Right lobe of liver (tissue), 6 donors: ENCODE results near the gene WFDC10B. TPM values are rescaled to one million over a fixed set of nuclear protein-coding genes. Genes with fewer than 3 reads are reported as not detected.
"Not testable (repeated sequence)": the region's sequence is repeated elsewhere in the genome, so short reads cannot be mapped to it uniquely, and the experiment has no call there.

ENCODE experiments used
- ATAC-seq, 4 donors: fragments of 200-7000 bp; cut with Tn5 transposase; one replicate each; pipeline ENCODE4 v1.9.1; 2020; ENCODE audit warnings: mild to moderate bottlenecking in 4 of 4, moderate library complexity in 4 of 4
- DNase-seq, 3 donors: peaks; one replicate each; pipeline ENCODE4 v3.0.0-alpha.2; 2020
- H3K27ac ChIP-seq, 3 donors: fragments of 200-600 bp; one replicate each; pipeline ENCODE4 v1.8.0; 2022
- H3K27me3 ChIP-seq, 2 donors: fragments of 200-600 bp; one replicate each; pipeline ENCODE4 v1.8.0; 2022
- H3K36me3 ChIP-seq, 4 donors: fragments of 200-600 bp; sonication (generic) in 1 of 4; one replicate each; pipeline versions ENCODE4 v1.5.1 to v1.8.0; 2017 to 2022; ENCODE audit warnings: control low read depth in 1 of 4
- H3K4me1 ChIP-seq, 4 donors: fragments of 200-600 bp; sonication (generic) in 1 of 4; one replicate each; pipeline versions ENCODE4 v1.5.1 to v1.8.0; 2017 to 2022; ENCODE audit warnings: control low read depth in 1 of 4
- H3K4me3 ChIP-seq, 3 donors: fragments of 200-600 bp; one replicate each; pipeline ENCODE4 v1.8.0; 2022
- H3K9me3 ChIP-seq, 4 donors: fragments of 200-600 bp; sonication (generic) in 1 of 4; one replicate each; pipeline versions ENCODE4 v1.5.1 to v1.8.0; 2017 to 2022; ENCODE audit warnings: control low read depth in 1 of 4
- POLR2A ChIP-seq: fragments of 450-650 bp; IDR thresholded peaks from one replicate; pipeline ENCODE4 v1.6.1; 2017; ENCODE audit warnings: antibody characterized with exemption, mild to moderate bottlenecking
- WGBS: methylation state at CpG from one replicate; pipeline ENCODE4 v1.1.6; 2018; ENCODE audit warnings: low coverage, low lambda C conversion rate; ENCODE audit not compliant: insufficient coverage; ENCODE audit errors: missing lambda C conversion rate; 5-methylcytosine and 5-hydroxymethylcytosine counted together
- intact Hi-C, 2 donors: fragments of 100-400 bp; cut with DNase I; formaldehyde crosslinking; loops; one replicate each; pipeline versions ENCODE4 v1.11.2 to v1.14.1; 2022
- total RNA-seq, 6 experiments: library from RNA; depleted of rRNA in 2 of 6; stranded (reverse); fragments of >200 nt in 2 of 6; fragmentation: NEBNext Ultra II Directional in 3 of 6; extraction: Animal tissue kit (Norgen Biotek cat#: 25700) in 3 of 6; gene quantifications; one replicate each; pipeline versions ENCODE4 v1.1.0 to v1.2.4, GENCODE V29; 2016 to 2023
- TF ChIP-seq, protein P1 (sequence below), 4 donors: fragments of 200-600 bp in 3 of 4; fragments of 450-650 bp in 1 of 4; IDR thresholded peaks; one replicate each; pipeline versions ENCODE4 v1.5.1 to v1.8.0; 2016 to 2022; ENCODE audit warnings: antibody characterized with exemption in 4 of 4, mild to moderate bottlenecking in 2 of 4
- donor health status: DM: no; HTN: yes; CAD: no.
- donor health status: DM: no; HTN: no; CAD: no.
- donor health status: DM: no; HTN: no; CAD: no.
- donor health status: DM: no; HTN: yes; CAD: no.
- donor health status: DM: no; HTN: yes; CAD: no.

Gene WFDC10B
- total RNA-seq, 6 experiments from 2014 or later, result not detected

DNA sequence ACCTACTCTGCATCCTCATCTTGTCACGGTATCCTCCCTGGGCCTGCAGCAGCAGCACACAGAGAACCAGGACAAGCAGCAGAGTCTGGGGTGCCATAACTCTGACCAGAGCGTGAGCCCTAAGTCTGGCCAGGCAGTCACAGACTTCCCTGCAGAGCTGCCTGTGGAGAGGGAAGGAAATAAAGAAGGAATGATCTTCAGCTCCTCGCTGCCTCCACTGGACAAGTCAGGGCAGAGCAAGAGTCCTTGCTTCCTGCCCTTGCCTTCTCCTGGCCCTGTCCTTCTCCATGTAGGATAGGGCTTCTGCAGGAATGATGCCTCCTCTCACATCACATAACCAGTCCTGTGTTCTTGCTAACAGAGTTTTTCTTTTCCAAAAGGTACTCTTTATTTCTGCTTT, 18.9 kb downstream of the WFDC10B start:
- Histone ChIP-seq H3K27me3 (no peaks in the 10 kb centered on the region), H3K9me3 (no peaks in the 10 kb centered on the region), H3K27ac (no peak overlapping the region), H3K4me1 (no peaks in the 10 kb centered on the region), H3K4me3 (no peak overlapping the region), H3K36me3 (no peaks in the 10 kb centered on the region)
- DNase-seq, result no peak
- intact Hi-C loops, result no loop called here
- no peak for TF ChIP-seq POLR2A
- TF ChIP-seq, protein P1, sequence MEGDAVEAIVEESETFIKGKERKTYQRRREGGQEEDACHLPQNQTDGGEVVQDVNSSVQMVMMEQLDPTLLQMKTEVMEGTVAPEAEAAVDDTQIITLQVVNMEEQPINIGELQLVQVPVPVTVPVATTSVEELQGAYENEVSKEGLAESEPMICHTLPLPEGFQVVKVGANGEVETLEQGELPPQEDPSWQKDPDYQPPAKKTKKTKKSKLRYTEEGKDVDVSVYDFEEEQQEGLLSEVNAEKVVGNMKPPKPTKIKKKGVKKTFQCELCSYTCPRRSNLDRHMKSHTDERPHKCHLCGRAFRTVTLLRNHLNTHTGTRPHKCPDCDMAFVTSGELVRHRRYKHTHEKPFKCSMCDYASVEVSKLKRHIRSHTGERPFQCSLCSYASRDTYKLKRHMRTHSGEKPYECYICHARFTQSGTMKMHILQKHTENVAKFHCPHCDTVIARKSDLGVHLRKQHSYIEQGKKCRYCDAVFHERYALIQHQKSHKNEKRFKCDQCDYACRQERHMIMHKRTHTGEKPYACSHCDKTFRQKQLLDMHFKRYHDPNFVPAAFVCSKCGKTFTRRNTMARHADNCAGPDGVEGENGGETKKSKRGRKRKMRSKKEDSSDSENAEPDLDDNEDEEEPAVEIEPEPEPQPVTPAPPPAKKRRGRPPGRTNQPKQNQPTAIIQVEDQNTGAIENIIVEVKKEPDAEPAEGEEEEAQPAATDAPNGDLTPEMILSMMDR (IDR thresholded peaks at IDR 0.05), result no peak
- 43% methylated on average over 1 of the region's 3 CpGs for WGBS
- no peak for ATAC-seq

DNA sequence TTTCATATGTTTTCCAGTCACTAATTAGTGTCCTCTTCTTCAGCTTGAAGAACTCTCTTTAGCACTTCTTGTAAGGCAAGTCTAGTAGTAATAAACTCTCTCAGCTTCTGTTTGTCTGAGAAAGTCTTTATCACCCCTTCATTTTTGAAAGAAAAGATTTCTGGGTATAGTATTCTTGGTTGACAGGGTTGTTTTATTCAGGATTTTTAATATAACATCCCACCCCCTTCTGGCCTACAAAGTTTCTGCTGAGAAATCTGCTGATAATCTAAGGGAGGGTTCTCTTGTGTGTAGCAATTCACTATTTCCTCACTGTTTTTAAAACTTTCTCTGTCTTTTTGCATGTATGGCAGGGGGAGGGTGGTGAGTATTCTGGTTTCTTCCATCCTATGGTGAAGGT, 25.2 kb downstream of the WFDC10B start:
- Histone ChIP-seq H3K4me3 (no peak overlapping the region), H3K27me3 (no peaks in the 10 kb centered on the region), H3K4me1 (no peaks in the 10 kb centered on the region), H3K9me3 (no peaks in the 10 kb centered on the region), H3K27ac (no peak overlapping the region), H3K36me3 (no peaks in the 10 kb centered on the region)
- TF ChIP-seq, protein P1 (IDR thresholded peaks at IDR 0.05), result no peak
- TF ChIP-seq POLR2A, result no peak
- ATAC-seq (no peak), DNase-seq (no peak)
- intact Hi-C loops, result no loop called here

DNA sequence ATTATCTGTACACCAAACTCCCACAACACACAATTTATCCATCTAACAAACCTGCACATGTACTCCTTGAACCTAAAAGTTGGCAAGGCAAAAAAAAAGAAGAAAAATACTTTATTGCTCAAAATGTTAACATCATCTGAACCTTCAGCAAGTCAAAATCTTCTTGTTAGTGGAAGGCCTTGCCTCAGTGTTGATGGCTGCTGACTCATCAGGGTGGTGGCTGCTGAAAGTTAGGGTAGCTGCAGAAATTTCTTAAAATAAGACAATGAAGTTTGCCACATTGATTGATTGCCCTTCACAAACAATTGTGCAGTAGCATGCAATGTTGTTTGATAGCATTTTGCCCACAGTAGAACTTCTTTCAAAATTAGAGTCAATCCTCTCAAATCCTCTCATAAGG, 32.1 kb downstream of the WFDC10B start:
- DNase-seq (no peak), ATAC-seq (no peak)
- Histone ChIP-seq H3K9me3 (no peaks in the 10 kb centered on the region), H3K4me1 (no peaks in the 10 kb centered on the region), H3K27ac (no peak overlapping the region), H3K4me3 (no peak overlapping the region), H3K36me3 (no peaks in the 10 kb centered on the region), H3K27me3 (peaks cover 0 to 4% of the 10 kb centered on the region in 2 donors)
- intact Hi-C loops, result no loop called here
- TF ChIP-seq, protein P1 (IDR thresholded peaks at IDR 0.05), result no peak
- no peak for TF ChIP-seq POLR2A

DNA sequence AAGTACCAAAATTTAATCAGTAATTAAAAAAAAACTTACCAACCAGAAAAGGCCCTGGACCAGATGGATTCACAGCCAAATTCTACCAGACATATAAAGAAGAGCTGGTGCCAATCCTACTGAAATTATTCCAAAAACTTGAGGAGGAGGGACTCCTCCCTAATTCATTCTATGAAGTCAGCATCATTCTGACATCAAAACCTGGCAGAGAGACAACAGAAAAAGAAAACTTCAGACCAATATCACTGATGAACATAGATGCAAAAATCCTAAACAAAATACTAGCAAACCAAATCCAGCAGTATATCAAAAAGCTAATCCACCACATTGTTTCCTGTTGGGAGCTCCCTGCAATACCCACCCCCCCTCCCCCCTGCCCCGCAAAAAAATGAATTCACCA, 34.7 kb downstream of the WFDC10B start, which contains the start of gene WFDC11:
WFDC11 (minus strand) TSS at position 101 of the 400 bp plus-strand sequence. CDS start 19,639 bp downstream, outside the sequence.
- ATAC-seq, result no peak
- intact Hi-C loops, result no loop called here
- DNase-seq, result no peak
- no peaks in the 10 kb centered on the region for H3K36me3 ChIP-seq
- 70% methylated on average over 1 of the region's 1 CpG for WGBS
- peaks cover 0 to 4% of the 10 kb centered on the region in 2 donors for H3K27me3 ChIP-seq
- H3K4me3 ChIP-seq, result no peak within 1 kb of the TSS
- TF ChIP-seq, protein P1 (IDR thresholded peaks at IDR 0.05), result no peak
- no peak for TF ChIP-seq POLR2A
- no peaks in the 10 kb centered on the region for H3K4me1 ChIP-seq
- H3K27ac ChIP-seq, result no peak within 1 kb of the TSS
- H3K9me3 ChIP-seq, result no peaks in the 10 kb centered on the region

DNA sequence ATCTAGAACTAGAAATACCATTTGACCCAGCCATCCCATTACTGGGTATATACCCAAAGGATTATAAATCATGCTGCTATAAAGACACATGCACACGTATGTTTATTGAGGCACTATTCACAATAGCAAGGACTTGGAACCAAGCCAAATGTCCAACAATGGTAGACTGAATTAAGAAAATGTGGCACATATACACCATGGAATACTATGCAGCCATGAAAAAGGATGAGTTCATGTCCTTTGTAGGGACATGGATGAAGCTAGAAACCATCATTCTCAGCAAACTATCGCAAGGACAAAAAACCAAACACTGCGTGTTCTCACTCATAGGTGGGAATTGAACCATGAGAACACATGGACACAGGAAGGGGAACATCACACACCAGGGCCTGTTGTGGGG, 47.8 kb downstream of the WFDC10B start:
- H3K36me3 ChIP-seq, DNase-seq, ATAC-seq, H3K9me3 ChIP-seq, H3K4me3 ChIP-seq, intact Hi-C loops, H3K27me3 ChIP-seq, H3K27ac ChIP-seq, H3K4me1 ChIP-seq: not testable (repeated sequence)
- WGBS, result 56% methylated on average over 3 of the region's 3 CpGs

DNA sequence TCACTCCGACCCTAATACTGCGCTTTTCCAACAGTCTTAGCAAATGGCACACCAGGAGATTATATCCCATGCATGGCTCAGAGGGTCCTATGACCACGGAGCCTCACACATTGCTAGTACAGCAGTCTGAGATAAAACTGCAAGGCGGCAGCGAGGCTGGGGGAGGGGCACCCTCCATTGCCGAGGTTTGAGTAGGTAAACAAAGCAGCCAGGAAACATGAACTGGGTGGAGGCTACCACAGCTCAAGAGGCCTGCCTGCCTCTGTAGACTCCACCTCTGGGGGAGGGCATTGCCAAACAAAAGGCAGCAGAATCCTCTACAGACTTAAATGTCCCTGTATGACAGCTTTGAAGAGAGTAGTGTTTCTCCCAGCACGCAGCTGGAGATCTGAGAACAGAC, 53.1 kb downstream of the WFDC10B start:
- H3K27me3 ChIP-seq, H3K9me3 ChIP-seq, H3K4me3 ChIP-seq, H3K4me1 ChIP-seq, DNase-seq, H3K36me3 ChIP-seq, H3K27ac ChIP-seq, intact Hi-C loops, ATAC-seq: not testable (repeated sequence)
- WGBS, result 83% methylated on average over 1 of the region's 7 CpGs
